Mesenteric fat pad (tissue), 1 donor: Measurements from ENCODE around the gene CD9. TPM values are rescaled to one million over a fixed set of nuclear protein-coding genes. Genes with fewer than 3 reads are reported as not detected.

Experiments
- DNase-seq: peaks from one replicate; pipeline ENCODE4 v3.0.0-alpha.2; 2020; ENCODE audit warnings: low spot score
- total RNA-seq: library from RNA; stranded (reverse); fragmentation: NEBNext Ultra II Directional; extraction: Animal tissue kit (Norgen Biotek cat#: 25700); gene quantifications from one replicate; pipeline ENCODE4 v1.2.1, GENCODE V29; 2021
- donor health status: DM: yes; HTN: yes; CAD: no.

CD9 gene
- total RNA-seq, 1 donor from 2014 or later: 57.7 TPM

GRCh38 chr12:6236641-6236940, 36.4 kb downstream of the CD9 start:
- DNase-seq: no peak

- no peak for DNase-seq
These were observed 37.6 kb downstream of the CD9 start for GRCh38 chr12:6237830-6238229.

GRCh38 chr12:6238875-6239274, 38.7 kb downstream of the CD9 start:
- DNase-seq: no peak

- DNase-seq: no peak
These were observed 41.3 kb downstream of the CD9 start for GRCh38 chr12:6241495-6241894.

- DNase-seq: no peak
These were observed 49.4 kb downstream of the CD9 start for GRCh38 chr12:6249580-6249979.

GRCh38 chr12:6250343-6250742, 50.1 kb downstream of the CD9 start:
- no peak for DNase-seq

GRCh38 chr12:6253278-6253677, 53.1 kb downstream of the CD9 start:
- DNase-seq: no peak

- no peak for DNase-seq
These were observed 54.3 kb downstream of the CD9 start for GRCh38 chr12:6254491-6254890.

- DNase-seq: no peak
These were observed 56.8 kb downstream of the CD9 start for GRCh38 chr12:6257007-6257406.

- DNase-seq: no peak
These were observed 62.0 kb downstream of the CD9 start for GRCh38 chr12:6262211-6262610.

GRCh38 chr12:6262623-6263022, 62.4 kb downstream of the CD9 start:
- DNase-seq: no peak

GRCh38 chr12:6263931-6264330, 63.7 kb downstream of the CD9 start:
- no peak for DNase-seq

- no peak for DNase-seq
These were observed 64.3 kb downstream of the CD9 start for GRCh38 chr12:6264402-6265037.

- no peak for DNase-seq
These were observed 64.8 kb downstream of the CD9 start for GRCh38 chr12:6265038-6265405.

- DNase-seq: no peak
These were observed 66.4 kb downstream of the CD9 start for GRCh38 chr12:6266541-6266966.

- DNase-seq: no peak
These were observed 66.9 kb downstream of the CD9 start for GRCh38 chr12:6266971-6267721.

- DNase-seq: no peak
These were observed 68.4 kb downstream of the CD9 start for GRCh38 chr12:6268484-6269157.

GRCh38 chr12:6269986-6270385, 69.8 kb downstream of the CD9 start:
- DNase-seq: no peak

GRCh38 chr12:6271281-6271680, 71.1 kb downstream of the CD9 start:
- no peak for DNase-seq

GRCh38 chr12:6272300-6273204, 72.4 kb downstream of the CD9 start:
- no peak for DNase-seq

- DNase-seq: no peak
These were observed 73.0 kb downstream of the CD9 start for GRCh38 chr12:6273205-6273540.
